Right lobe of liver (tissue), 6 donors: ENCODE results near the gene ANXA6. TPM values are rescaled to one million over a fixed set of nuclear protein-coding genes. Genes with fewer than 3 reads are reported as not detected.

ENCODE experiments used
- ATAC-seq, 4 donors: fragments of 200-7000 bp; cut with Tn5 transposase; one replicate each; pipeline ENCODE4 v1.9.1; 2020; ENCODE audit warnings: mild to moderate bottlenecking in 4 of 4, moderate library complexity in 4 of 4
- DNase-seq, 3 donors: peaks; one replicate each; pipeline ENCODE4 v3.0.0-alpha.2; 2020
- H3K27ac ChIP-seq, 3 donors: fragments of 200-600 bp; one replicate each; pipeline ENCODE4 v1.8.0; 2022
- H3K27me3 ChIP-seq, 2 donors: fragments of 200-600 bp; one replicate each; pipeline ENCODE4 v1.8.0; 2022
- H3K36me3 ChIP-seq, 4 donors: fragments of 200-600 bp; sonication (generic) in 1 of 4; one replicate each; pipeline versions ENCODE4 v1.5.1 to v1.8.0; 2017 to 2022; ENCODE audit warnings: control low read depth in 1 of 4
- H3K4me1 ChIP-seq, 4 donors: fragments of 200-600 bp; sonication (generic) in 1 of 4; one replicate each; pipeline versions ENCODE4 v1.5.1 to v1.8.0; 2017 to 2022; ENCODE audit warnings: control low read depth in 1 of 4
- H3K4me3 ChIP-seq, 3 donors: fragments of 200-600 bp; one replicate each; pipeline ENCODE4 v1.8.0; 2022
- H3K9me3 ChIP-seq, 4 donors: fragments of 200-600 bp; sonication (generic) in 1 of 4; one replicate each; pipeline versions ENCODE4 v1.5.1 to v1.8.0; 2017 to 2022; ENCODE audit warnings: control low read depth in 1 of 4
- CTCF ChIP-seq, 4 donors: fragments of 200-600 bp in 3 of 4; fragments of 450-650 bp in 1 of 4; IDR thresholded peaks; one replicate each; pipeline versions ENCODE4 v1.5.1 to v1.8.0; 2016 to 2022; ENCODE audit warnings: antibody characterized with exemption in 4 of 4, mild to moderate bottlenecking in 2 of 4
- POLR2A ChIP-seq: fragments of 450-650 bp; IDR thresholded peaks from one replicate; pipeline ENCODE4 v1.6.1; 2017; ENCODE audit warnings: antibody characterized with exemption, mild to moderate bottlenecking
- WGBS: methylation state at CpG from one replicate; pipeline ENCODE4 v1.1.6; 2018; ENCODE audit warnings: low coverage, low lambda C conversion rate; ENCODE audit not compliant: insufficient coverage; ENCODE audit errors: missing lambda C conversion rate; 5-methylcytosine and 5-hydroxymethylcytosine counted together
- intact Hi-C, 2 donors: fragments of 100-400 bp; cut with DNase I; formaldehyde crosslinking; loops; one replicate each; pipeline versions ENCODE4 v1.11.2 to v1.14.1; 2022
- total RNA-seq, 6 experiments: library from RNA; depleted of rRNA in 2 of 6; stranded (reverse); fragments of >200 nt in 2 of 6; fragmentation: NEBNext Ultra II Directional in 3 of 6; extraction: Animal tissue kit (Norgen Biotek cat#: 25700) in 3 of 6; gene quantifications; one replicate each; pipeline versions ENCODE4 v1.1.0 to v1.2.4, GENCODE V29; 2016 to 2023
- donor health status: DM: no; HTN: yes; CAD: no.
- donor health status: DM: no; HTN: no; CAD: no.
- donor health status: DM: no; HTN: no; CAD: no.
- donor health status: DM: no; HTN: yes; CAD: no.
- donor health status: DM: no; HTN: yes; CAD: no.

Gene ANXA6
- total RNA-seq, 6 experiments from 2014 or later, result 143 to 236 (median 165) TPM

GRCh38 chr5:151104795-151105194, 52.8 kb downstream of the ANXA6 start:
- WGBS, result 32% methylated on average over 4 of the region's 5 CpGs
- TF ChIP-seq CTCF (IDR thresholded peaks at IDR 0.05) (no peak), POLR2A (no peak)
- Histone ChIP-seq H3K27me3 (no peaks in the 10 kb centered on the region), H3K27ac (peak overlapping the region; percentile 37 to 88 (median 65)), H3K9me3 (no peaks in the 10 kb centered on the region), H3K4me1 (peaks cover 0 to 92% (median 44%) of the 10 kb centered on the region in 4 donors), H3K4me3 (no peak overlapping the region), H3K36me3 (peaks cover 0 to 12% (median 7%) of the 10 kb centered on the region in 4 donors)
- peak in 2 of 3 donors; percentile 58 to 85 for DNase-seq
- peak; percentile 51 to 68 (median 61) for ATAC-seq
- intact Hi-C loops, result no loop called here

DNA sequence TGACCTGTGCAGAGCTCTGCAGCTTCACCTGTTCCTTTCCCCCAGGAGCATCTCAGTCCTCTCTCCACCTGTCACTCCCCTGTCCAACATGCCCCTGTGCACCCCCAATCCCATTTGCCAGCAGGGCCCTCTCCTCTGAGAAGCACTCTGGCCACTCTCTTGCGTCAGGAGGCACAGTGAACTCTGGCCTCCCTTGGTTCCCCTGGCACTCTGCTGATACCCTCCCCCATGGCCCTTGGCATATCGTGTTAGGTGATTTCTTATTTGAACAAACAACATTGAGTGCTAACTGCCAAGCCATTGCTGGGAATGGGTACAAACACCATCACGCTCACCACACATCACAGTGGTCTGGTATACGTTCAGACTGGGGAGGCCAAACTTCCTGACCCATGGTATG, 55.8 kb downstream of the ANXA6 start:
- intact Hi-C loops, result no loop called here
- WGBS, result 21% methylated on average over 4 of the region's 4 CpGs
- no peaks in the 10 kb centered on the region for H3K9me3 ChIP-seq
- DNase-seq (peak; percentile 83 to 96 (median 91)), ATAC-seq (peak; percentile 64 to 77 (median 72))
- peaks cover 0 to 99% (median 39%) of the 10 kb centered on the region in 4 donors for H3K4me1 ChIP-seq
- H3K36me3 ChIP-seq, result no peaks in the 10 kb centered on the region
- TF ChIP-seq POLR2A (peak; percentile 18), CTCF (IDR thresholded peaks at IDR 0.05) (no peak)
- H3K27ac ChIP-seq, result peak overlapping the region; percentile 79 to 88 (median 84)
- no peaks in the 10 kb centered on the region for H3K27me3 ChIP-seq
- peak overlapping the region; percentile 5 to 21 (median 10) for H3K4me3 ChIP-seq

- Histone ChIP-seq H3K4me1 (peaks cover 0 to 99% (median 39%) of the 10 kb centered on the region in 4 donors), H3K27me3 (no peaks in the 10 kb centered on the region), H3K9me3 (no peaks in the 10 kb centered on the region), H3K36me3 (no peaks in the 10 kb centered on the region), H3K27ac (peak overlapping the region; percentile 79 to 88 (median 84)), H3K4me3 (peak overlapping the region; percentile 5 to 21 (median 10))
- TF ChIP-seq POLR2A, result no peak
- intact Hi-C loops, result no loop called here
- no peak for DNase-seq
- ATAC-seq, result peak in 1 of 4 donors; percentile 2
- WGBS, result 12% methylated on average over 7 of the region's 9 CpGs
These were observed 56.4 kb downstream of the ANXA6 start for GRCh38 chr5:151101151-151101550.

GRCh38 chr5:151100681-151101080, 56.9 kb downstream of the ANXA6 start:
- no peaks in the 10 kb centered on the region for H3K9me3 ChIP-seq
- ATAC-seq, result no peak
- peak overlapping the region; percentile 79 to 88 (median 84) for H3K27ac ChIP-seq
- intact Hi-C loops, result no loop called here
- no peaks in the 10 kb centered on the region for H3K36me3 ChIP-seq
- DNase-seq, result no peak
- H3K4me3 ChIP-seq, result no peak overlapping the region
- no peak for TF ChIP-seq POLR2A
- TF ChIP-seq CTCF (IDR thresholded peaks at IDR 0.05), result no peak
- no peaks in the 10 kb centered on the region for H3K27me3 ChIP-seq
- peaks cover 0 to 99% (median 39%) of the 10 kb centered on the region in 4 donors for H3K4me1 ChIP-seq
- 70% methylated on average over 4 of the region's 4 CpGs for WGBS

DNA sequence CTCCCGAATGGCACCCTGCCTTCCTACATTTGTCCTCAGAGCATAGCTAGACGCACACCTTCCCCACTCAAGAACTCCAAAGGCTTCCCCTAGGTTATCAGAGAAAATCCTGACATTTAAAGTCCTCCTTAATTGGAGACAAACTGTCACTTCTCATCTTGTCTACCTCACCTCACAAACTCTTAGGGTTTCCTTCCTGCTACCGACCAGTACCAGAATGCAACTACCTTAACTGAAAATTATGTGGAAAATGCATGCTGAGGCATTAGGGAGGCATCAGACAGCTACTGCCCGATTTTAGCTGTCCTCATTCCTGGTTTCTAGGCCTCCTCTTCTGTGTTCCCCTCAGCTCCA, 58.8 kb downstream of the ANXA6 start:
- no peak for ATAC-seq
- no peak for TF ChIP-seq POLR2A
- no peak for TF ChIP-seq CTCF (IDR thresholded peaks at IDR 0.05)
- H3K4me3 ChIP-seq, result no peak overlapping the region

More for the DNA sequence above, 58.8 kb downstream of the ANXA6 start:
- intact Hi-C loops, result no loop called here
- peaks cover 0 to 100% (median 43%) of the 10 kb centered on the region in 4 donors for H3K4me1 ChIP-seq
- no peaks in the 10 kb centered on the region for H3K27me3 ChIP-seq
- peak overlapping the region in 2 of 3 donors; percentile 79 to 88 for H3K27ac ChIP-seq
- no peak for DNase-seq
- no peaks in the 10 kb centered on the region for H3K36me3 ChIP-seq
- H3K9me3 ChIP-seq, result no peaks in the 10 kb centered on the region
- 47% methylated on average over 4 of the region's 4 CpGs for WGBS
